Progenitor cell of endocrine pancreas (in vitro differentiated cells): ENCODE measurements around the gene TBCE. TPM values are rescaled to one million over a fixed set of nuclear protein-coding genes. Genes with fewer than 3 reads are reported as not detected.

Source experiments
- DNase-seq: peaks from one replicate; pipeline ENCODE4 v3.0.0; 2021; ENCODE audit warnings: low spot score; ENCODE audit not compliant: unreplicated experiment
- H3K27ac Mint-ChIP-seq: 2 replicates; pipeline ENCODE4 v1.8.0; 2021; ENCODE audit warnings: mild to moderate bottlenecking, moderate library complexity, mixed read lengths
- H3K27me3 Mint-ChIP-seq: 2 replicates; pipeline ENCODE4 v1.8.0; 2021; ENCODE audit warnings: mixed read lengths
- H3K36me3 Mint-ChIP-seq: 2 replicates; pipeline ENCODE4 v1.8.0; 2022; ENCODE audit warnings: mixed read lengths; ENCODE audit not compliant: insufficient read depth
- H3K4me1 Mint-ChIP-seq: 2 replicates; pipeline ENCODE4 v1.8.0; 2021; ENCODE audit warnings: low read depth, mixed read lengths
- H3K4me3 Mint-ChIP-seq: 2 replicates; pipeline ENCODE4 v1.8.0; 2021; ENCODE audit warnings: low read depth, mild to moderate bottlenecking, moderate library complexity, mixed read lengths
- H3K9me3 Mint-ChIP-seq: 2 replicates; pipeline ENCODE4 v1.8.0; 2021; ENCODE audit warnings: low read depth, mixed read lengths
- CTCF ChIP-seq: fragments of 200-600 bp; sonication (generic); IDR thresholded peaks from one replicate; pipeline ENCODE4 v1.5.0; 2021; ENCODE audit warnings: antibody characterized with exemption, mild to moderate bottlenecking; ENCODE audit not compliant: unreplicated experiment
- total RNA-seq: library from RNA; stranded (reverse); gene quantifications from 2 replicates; pipeline ENCODE4 v1.2.1, GENCODE V29; 2021

Gene TBCE
- total RNA-seq, 1 donor from 2014 or later: 40.7 TPM

- peaks cover 10% of the 10 kb centered on the region for H3K4me1 Mint-ChIP-seq
- H3K9me3 Mint-ChIP-seq: no peaks in the 10 kb centered on the region
- no peaks in the 10 kb centered on the region for H3K36me3 Mint-ChIP-seq
- TF ChIP-seq CTCF: no peak
- no peaks in the 10 kb centered on the region for H3K27me3 Mint-ChIP-seq
- DNase-seq: no peak
- peak overlapping the region; percentile 69 for H3K27ac Mint-ChIP-seq
- H3K4me3 Mint-ChIP-seq: no peak overlapping the region
Measured at GRCh38 chr1:235404190-235404589, 37.0 kb downstream of the TBCE start.

- Mint-ChIP-seq H3K4me1 (peaks cover 14% of the 10 kb centered on the region), H3K36me3 (no peaks in the 10 kb centered on the region), H3K27ac (no peak overlapping the region), H3K27me3 (no peaks in the 10 kb centered on the region), H3K4me3 (no peak overlapping the region), H3K9me3 (no peaks in the 10 kb centered on the region)
- no peak for DNase-seq
- TF ChIP-seq CTCF: no peak
Measured at GRCh38 chr1:235407419-235407818, 40.2 kb downstream of the TBCE start.

GRCh38 chr1:235408503-235408960 lies 41.3 kb downstream of the TBCE start:
- Mint-ChIP-seq H3K27me3 (no peaks in the 10 kb centered on the region), H3K4me3 (no peak overlapping the region), H3K36me3 (no peaks in the 10 kb centered on the region), H3K9me3 (no peaks in the 10 kb centered on the region), H3K27ac (no peak overlapping the region), H3K4me1 (peaks cover 13% of the 10 kb centered on the region)
- no peak for TF ChIP-seq CTCF
- no peak for DNase-seq

GRCh38 chr1:235409042-235409820 lies 42.0 kb downstream of the TBCE start:
- H3K27me3 Mint-ChIP-seq: no peaks in the 10 kb centered on the region
- peaks cover 13% of the 10 kb centered on the region for H3K4me1 Mint-ChIP-seq
- H3K27ac Mint-ChIP-seq: peak overlapping the region; percentile 85

GRCh38 chr1:235410467-235410866 lies 43.2 kb downstream of the TBCE start:
- Mint-ChIP-seq H3K36me3 (peaks cover 3% of the 10 kb centered on the region), H3K4me1 (peaks cover 13% of the 10 kb centered on the region), H3K27ac (no peak overlapping the region), H3K27me3 (no peaks in the 10 kb centered on the region), H3K9me3 (no peaks in the 10 kb centered on the region), H3K4me3 (no peak overlapping the region)
- no peak for TF ChIP-seq CTCF
- no peak for DNase-seq

More at GRCh38 chr1:235409042-235409820, 42.0 kb downstream of the TBCE start:
- Mint-ChIP-seq H3K9me3 (no peaks in the 10 kb centered on the region), H3K36me3 (no peaks in the 10 kb centered on the region), H3K4me3 (no peak overlapping the region)
- no peak for TF ChIP-seq CTCF
- DNase-seq: no peak
